ENCODE results near the gene MRPL1.
A peak's percentile ranks its signal among the peaks of the same experiment; 100 is the strongest.

MRPL1 gene

GRCh38 chr4:77990456-77990855 is 127.8 kb downstream of the MRPL1 start:
- no peak for DNase-seq

- no peak for DNase-seq
Observed at GRCh38 chr4:77990904-77991358, 128.3 kb downstream of the MRPL1 start.

- no peak for DNase-seq
Observed at GRCh38 chr4:77992581-77992980, 130.0 kb downstream of the MRPL1 start.

- DNase-seq: no peak
Observed at GRCh38 chr4:77994194-77994721, 131.6 kb downstream of the MRPL1 start.

GRCh38 chr4:77996076-77996475 is 133.4 kb downstream of the MRPL1 start:
- DNase-seq: no peak

GRCh38 chr4:78001531-78001930 is 138.9 kb downstream of the MRPL1 start:
- DNase-seq: peak; percentile 31 to 36

GRCh38 chr4:78002260-78002659 is 139.6 kb downstream of the MRPL1 start:
- DNase-seq: no peak
